ENCODE data around the gene ZNF564. TPM values are rescaled to one million over a fixed set of nuclear protein-coding genes. Genes with fewer than 3 reads are reported as not detected.

Gene ZNF564
- total and polyA plus RNA-seq, 8 donors, result 4.7 to 74.1 (median 6.6) TPM

DNA sequence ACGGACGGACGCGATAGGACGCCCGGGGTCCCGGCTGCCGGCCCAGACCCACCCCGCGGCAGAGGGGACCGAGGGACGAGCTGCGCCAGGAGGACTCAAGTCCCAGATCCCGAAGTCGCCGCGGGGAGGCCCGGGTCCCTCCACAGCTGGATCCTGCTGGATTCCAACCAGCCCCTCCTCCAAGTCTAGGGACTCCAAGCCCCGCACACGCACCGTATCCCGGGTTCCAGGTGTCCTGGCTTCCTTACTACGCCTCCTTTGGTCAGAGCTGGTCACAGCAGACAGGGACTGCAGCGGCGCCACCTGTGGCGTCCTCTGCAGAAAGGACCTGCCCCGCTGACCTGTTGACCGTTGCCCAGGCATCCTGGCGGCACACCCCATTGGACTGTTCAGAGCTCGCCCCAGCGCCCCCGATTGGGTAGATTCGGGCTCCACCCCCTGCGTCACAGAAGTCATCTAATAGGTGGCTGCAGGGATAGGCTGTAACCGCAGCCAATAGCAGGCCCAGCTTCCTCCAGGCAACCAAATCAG, 37.7 kb downstream of the ZNF564 start:
- DNase-seq, result peak in 1 of 2 donors; percentile 58
- Histone ChIP-seq H3K27ac (no peak overlapping the region), H3K9me3 (peaks cover 0 to 43% (median 21%) of the 10 kb centered on the region in 4 donors), H3K4me1 (peaks cover 0 to 15% (median 4%) of the 10 kb centered on the region in 4 donors), H3K4me3 (peak overlapping the region in 3 of 4 donors; percentile 5 to 12 (median 9)), H3K36me3 (peaks cover 0 to 14% (median 0%) of the 10 kb centered on the region in 4 donors), H3K27me3 (peaks cover 0 to 8% (median 8%) of the 10 kb centered on the region in 3 donors)
- intact Hi-C loops (cut with DNase I; ENCODE audit: low total_unique reads), result no loop called here
- TF ChIP-seq EP300 (IDR thresholded peaks at IDR 0.05), result no peak
- TF ChIP-seq POLR2A (IDR thresholded peaks at IDR 0.05), result no peak
- TF ChIP-seq, protein P1, sequence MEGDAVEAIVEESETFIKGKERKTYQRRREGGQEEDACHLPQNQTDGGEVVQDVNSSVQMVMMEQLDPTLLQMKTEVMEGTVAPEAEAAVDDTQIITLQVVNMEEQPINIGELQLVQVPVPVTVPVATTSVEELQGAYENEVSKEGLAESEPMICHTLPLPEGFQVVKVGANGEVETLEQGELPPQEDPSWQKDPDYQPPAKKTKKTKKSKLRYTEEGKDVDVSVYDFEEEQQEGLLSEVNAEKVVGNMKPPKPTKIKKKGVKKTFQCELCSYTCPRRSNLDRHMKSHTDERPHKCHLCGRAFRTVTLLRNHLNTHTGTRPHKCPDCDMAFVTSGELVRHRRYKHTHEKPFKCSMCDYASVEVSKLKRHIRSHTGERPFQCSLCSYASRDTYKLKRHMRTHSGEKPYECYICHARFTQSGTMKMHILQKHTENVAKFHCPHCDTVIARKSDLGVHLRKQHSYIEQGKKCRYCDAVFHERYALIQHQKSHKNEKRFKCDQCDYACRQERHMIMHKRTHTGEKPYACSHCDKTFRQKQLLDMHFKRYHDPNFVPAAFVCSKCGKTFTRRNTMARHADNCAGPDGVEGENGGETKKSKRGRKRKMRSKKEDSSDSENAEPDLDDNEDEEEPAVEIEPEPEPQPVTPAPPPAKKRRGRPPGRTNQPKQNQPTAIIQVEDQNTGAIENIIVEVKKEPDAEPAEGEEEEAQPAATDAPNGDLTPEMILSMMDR (IDR thresholded peaks at IDR 0.05), result no peak
- no peak for TF ChIP-seq POLR2AphosphoS5 (IDR thresholded peaks at IDR 0.05)
- 14 to 21% (median 16%) methylated on average over 16 to 35 of the region's 35 CpGs for WGBS, 5 donors

DNA sequence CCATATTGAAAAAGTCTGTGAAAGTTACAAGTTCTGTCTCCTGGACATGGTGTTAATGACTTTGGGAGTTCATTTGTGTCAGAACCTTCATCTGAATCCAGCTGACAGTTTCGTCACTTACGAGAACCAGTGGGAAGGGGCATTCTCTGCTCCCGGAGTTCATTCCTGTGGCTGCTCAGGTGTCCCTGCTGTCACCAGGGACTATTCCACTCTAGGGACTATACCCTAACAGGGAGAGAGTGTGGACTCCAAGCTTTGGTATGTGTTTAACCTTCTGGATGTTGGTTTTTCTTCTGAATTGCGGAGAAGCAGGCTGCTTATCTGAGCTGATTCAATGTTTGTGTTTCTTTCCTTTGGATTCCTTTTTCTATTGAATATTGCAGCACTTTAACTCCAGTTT, 54.2 kb downstream of the ZNF564 start:
- Histone ChIP-seq H3K4me1 (peaks cover 0 to 22% (median 11%) of the 10 kb centered on the region in 4 donors), H3K27me3 (no peaks in the 10 kb centered on the region), H3K4me3 (no peak overlapping the region), H3K9me3 (no peaks in the 10 kb centered on the region), H3K27ac (peak overlapping the region in 4 of 5 donors; percentile 25 to 68 (median 54)), H3K36me3 (no peaks in the 10 kb centered on the region)
- peak in 1 of 3 donors; percentile 7 for TF ChIP-seq POLR2AphosphoS5 (IDR thresholded peaks at IDR 0.05)
- TF ChIP-seq, protein P1 (IDR thresholded peaks at IDR 0.05), result no peak
- DNase-seq, result peak in 1 of 2 donors; percentile 62
- intact Hi-C loops (cut with DNase I; ENCODE audit: low total_unique reads), result loop anchor here (10.0 kb wide), 1 partner anchor 48 kb away; no protein-coding TSS in a partner anchor
- WGBS, 5 donors, result 25 to 70% (median 40%) methylated on average over 4 of the region's 4 CpGs

DNA sequence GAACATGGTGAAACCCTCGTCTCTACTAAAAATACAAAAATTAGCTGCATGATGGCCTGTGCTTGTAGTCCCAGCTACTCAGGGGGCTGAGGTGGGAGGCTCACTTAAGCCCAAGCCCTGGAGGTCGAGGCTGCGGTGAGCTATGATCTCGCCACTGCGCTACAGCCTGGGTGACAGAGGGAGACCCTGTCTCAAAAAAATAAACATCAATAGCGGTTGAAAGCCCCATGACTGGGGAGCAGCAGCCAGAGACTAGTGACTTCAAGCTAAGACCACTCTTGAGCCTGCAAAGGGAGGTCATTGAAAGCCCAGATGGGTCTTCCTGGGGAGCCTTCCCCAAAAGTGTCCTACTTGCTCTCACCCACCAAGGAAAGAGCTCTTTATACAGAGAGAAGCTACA, 54.8 kb downstream of the ZNF564 start:
- no peak for DNase-seq
- Histone ChIP-seq H3K4me1 (peaks cover 0 to 22% (median 11%) of the 10 kb centered on the region in 4 donors), H3K4me3 (no peak overlapping the region), H3K9me3 (no peaks in the 10 kb centered on the region), H3K27ac (peak overlapping the region in 2 of 5 donors; percentile 54 to 91), H3K27me3 (no peaks in the 10 kb centered on the region), H3K36me3 (no peaks in the 10 kb centered on the region)
- 79 to 91% (median 87%) methylated on average over 6 of the region's 6 CpGs for WGBS, 5 donors
- TF ChIP-seq EP300 (IDR thresholded peaks at IDR 0.05) (no peak), POLR2A (IDR thresholded peaks at IDR 0.05) (no peak), POLR2AphosphoS5 (IDR thresholded peaks at IDR 0.05) (no peak)
- TF ChIP-seq, protein P1 (IDR thresholded peaks at IDR 0.05), result no peak
- intact Hi-C loops (cut with DNase I; ENCODE audit: low total_unique reads), result loop anchor here (10.0 kb wide), 1 partner anchor 48 kb away; no protein-coding TSS in a partner anchor

DNA sequence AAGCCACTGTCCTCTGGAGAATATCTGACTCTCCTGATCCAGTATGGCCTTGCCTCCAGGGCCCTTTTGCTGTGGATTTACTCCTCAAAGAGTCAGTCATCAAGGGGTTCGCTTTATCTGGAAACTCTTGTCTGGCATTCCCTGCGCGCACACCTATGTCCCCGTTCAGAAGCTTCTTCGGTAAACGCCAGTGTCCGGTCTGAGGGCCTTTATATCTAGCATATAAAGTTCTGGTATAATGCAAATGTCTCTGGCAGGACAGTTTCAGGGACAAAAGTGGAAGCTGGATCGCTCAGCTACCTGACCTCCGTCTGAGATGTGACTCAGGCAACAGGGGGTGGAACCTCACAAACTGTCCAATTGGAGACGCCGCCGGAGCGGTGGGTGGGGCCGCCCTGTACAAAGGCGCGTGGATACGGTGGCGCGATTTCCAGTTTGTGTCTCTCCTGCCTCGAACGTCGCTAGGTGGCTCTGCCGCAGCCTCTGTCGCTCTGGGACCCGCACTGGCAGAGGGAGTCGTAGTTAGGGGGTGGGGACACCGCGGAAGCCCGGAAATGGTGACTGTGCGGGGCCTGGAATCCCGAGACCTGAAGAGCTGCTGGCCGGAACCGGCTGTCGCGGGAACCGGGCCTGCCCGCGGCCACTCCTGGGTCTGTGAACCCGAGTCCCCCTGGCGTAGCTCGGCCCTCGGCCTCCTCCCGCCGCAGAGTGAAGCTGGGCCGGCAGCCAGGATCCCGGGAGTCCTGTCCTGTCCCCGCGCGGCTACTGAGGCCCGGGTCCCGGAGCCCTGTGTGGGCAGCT, 56.1 kb downstream of the ZNF564 start:
- Histone ChIP-seq H3K27ac (peak overlapping the region; percentile 84 to 94 (median 91)), H3K4me3 (peak overlapping the region; percentile 52 to 69 (median 58)), H3K27me3 (no peaks in the 10 kb centered on the region), H3K36me3 (no peaks in the 10 kb centered on the region), H3K4me1 (peaks cover 0 to 22% (median 11%) of the 10 kb centered on the region in 4 donors), H3K9me3 (no peaks in the 10 kb centered on the region)
- TF ChIP-seq EP300 (IDR thresholded peaks at IDR 0.05) (no peak), POLR2A (IDR thresholded peaks at IDR 0.05) (peak in 2 of 4 donors; percentile 20 to 73), POLR2AphosphoS5 (IDR thresholded peaks at IDR 0.05) (peak; percentile 67 to 94 (median 93))
- TF ChIP-seq, protein P1 (IDR thresholded peaks at IDR 0.05), result peak in 2 of 7 experiments; percentile 27 to 38
- intact Hi-C loops (cut with DNase I; ENCODE audit: low total_unique reads), result loop anchor here (10.0 kb wide), 1 partner anchor 50 kb away; no protein-coding TSS in a partner anchor
- 0 to 5% (median 1%) methylated on average over 20 to 51 of the region's 51 CpGs for WGBS, 5 donors
- DNase-seq, result peak; percentile 97

Data from stomach (tissue), 9 donors.